ENCODE data around the gene RPS6KA2. TPM values are rescaled to one million over a fixed set of nuclear protein-coding genes. Genes with fewer than 3 reads are reported as not detected.

The RPS6KA2 gene
- total RNA-seq, 4 donors from 2014 or later = 22.7 to 55.9 (median 40.6) TPM

- no peak overlapping the region for H3K4me3 ChIP-seq (ENCODE audit: low read depth, poor library complexity, severe bottlenecking)
- intact Hi-C loops (cut with DNase I; ENCODE audit: low total_unique reads) = no loop called here
- no peak for TF ChIP-seq POLR2A (IDR thresholded peaks at IDR 0.05)
- TF ChIP-seq CTCF (IDR thresholded peaks at IDR 0.05) = no peak
- WGBS, 2 donors = 88 to 89% methylated on average over 13 of the region's 13 CpGs
- DNase-seq (ENCODE audit: low spot score in 2 of 2) = peak in 1 of 2 donors; percentile 58
These were observed 180.9 kb downstream of the RPS6KA2 start for GRCh38 chr6:166446146-166446545.

- H3K4me3 ChIP-seq (ENCODE audit: low read depth, poor library complexity, severe bottlenecking) = no peak overlapping the region
- TF ChIP-seq POLR2A (IDR thresholded peaks at IDR 0.05) (no peak), CTCF (IDR thresholded peaks at IDR 0.05) (no peak)
- 92 to 96% methylated on average over 15 of the region's 15 CpGs for WGBS, 2 donors
- DNase-seq (ENCODE audit: low spot score in 2 of 2) = peak in 1 of 2 donors; percentile 54
- intact Hi-C loops (cut with DNase I; ENCODE audit: low total_unique reads) = no loop called here
These were observed 182.6 kb downstream of the RPS6KA2 start for GRCh38 chr6:166444446-166444845.

DNA sequence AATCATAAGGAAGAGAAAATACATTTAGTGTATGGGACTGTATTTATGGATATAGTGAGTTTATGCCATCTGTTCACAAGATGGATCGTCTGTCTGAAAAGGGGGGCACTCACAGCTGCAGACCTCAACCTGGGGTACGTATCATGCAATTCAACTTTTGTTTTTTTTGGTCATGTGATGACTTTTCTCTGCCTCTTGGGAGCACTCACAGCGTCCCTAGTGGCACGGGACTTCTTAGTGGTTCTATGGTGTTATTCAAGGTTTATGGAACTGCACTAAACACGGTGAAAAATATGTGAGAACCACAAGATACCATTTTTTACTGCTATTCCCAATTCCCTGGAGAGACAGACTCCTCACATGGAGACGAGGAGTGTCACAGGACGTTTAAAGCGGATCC lies 183.9 kb downstream of the RPS6KA2 start:
- intact Hi-C loops (cut with DNase I; ENCODE audit: low total_unique reads) = no loop called here
- WGBS, 2 donors = 81 to 82% methylated on average over 8 of the region's 8 CpGs
- peak in 1 of 2 donors; percentile 42 for DNase-seq (ENCODE audit: low spot score in 2 of 2)

DNA sequence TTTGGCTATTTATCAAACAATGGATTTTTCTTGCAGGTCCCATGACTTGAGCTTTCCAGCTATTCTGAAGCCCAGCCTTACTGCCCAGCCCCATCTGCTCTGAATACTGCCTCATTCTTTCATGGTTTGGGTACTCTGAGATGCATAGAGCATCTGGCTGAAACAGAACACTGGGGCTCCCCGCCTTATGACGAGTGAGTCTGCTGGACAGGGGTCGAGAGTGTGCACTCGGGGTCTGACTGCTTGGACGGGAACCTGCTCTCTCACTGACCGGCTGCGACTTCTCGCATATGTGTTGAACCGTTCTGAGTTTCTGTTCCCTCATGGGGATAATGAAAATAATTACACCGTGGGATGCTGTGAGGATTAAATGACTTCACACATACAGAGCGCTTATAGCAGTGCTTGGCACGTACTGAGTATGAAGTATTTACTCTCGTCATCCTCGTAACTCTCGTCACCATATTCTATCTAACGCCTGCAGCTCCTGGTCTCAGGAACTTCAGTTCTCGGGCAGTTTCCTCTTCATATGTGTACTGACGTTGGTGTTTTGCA lies 184.8 kb downstream of the RPS6KA2 start:
- intact Hi-C loops (cut with DNase I; ENCODE audit: low total_unique reads) = no loop called here
- 85 to 87% methylated on average over 18 of the region's 18 CpGs for WGBS, 2 donors
- TF ChIP-seq POLR2A (IDR thresholded peaks at IDR 0.05) (no peak), CTCF (IDR thresholded peaks at IDR 0.05) (no peak)
- H3K4me3 ChIP-seq (ENCODE audit: low read depth, poor library complexity, severe bottlenecking) = no peak overlapping the region
- DNase-seq (ENCODE audit: low spot score in 2 of 2) = peak in 1 of 2 donors; percentile 73

More for the DNA sequence above, 183.9 kb downstream of the RPS6KA2 start:
- TF ChIP-seq POLR2A (IDR thresholded peaks at IDR 0.05) (no peak), CTCF (IDR thresholded peaks at IDR 0.05) (no peak)
- no peak overlapping the region for H3K4me3 ChIP-seq (ENCODE audit: low read depth, poor library complexity, severe bottlenecking)

GRCh38 chr6:166441325-166442078 lies 185.5 kb downstream of the RPS6KA2 start:
- 87 to 91% methylated on average over 19 of the region's 19 CpGs for WGBS, 2 donors

More at GRCh38 chr6:166441325-166442078, 185.5 kb downstream of the RPS6KA2 start:
- peak in 1 of 2 donors; percentile 76 for DNase-seq (ENCODE audit: low spot score in 2 of 2)
- TF ChIP-seq POLR2A (IDR thresholded peaks at IDR 0.05) (no peak), CTCF (IDR thresholded peaks at IDR 0.05) (no peak)
- H3K4me3 ChIP-seq (ENCODE audit: low read depth, poor library complexity, severe bottlenecking) = no peak overlapping the region
- intact Hi-C loops (cut with DNase I; ENCODE audit: low total_unique reads) = no loop called here
